HT1080 (cell line): Measurements from ENCODE around the gene ETFA. TPM values are rescaled to one million over a fixed set of nuclear protein-coding genes. Genes with fewer than 3 reads are reported as not detected.
A peak's percentile ranks its signal among the peaks of the same experiment; 100 is the strongest.

Source experiments
- DNase-seq: peaks from one replicate; pipeline ENCODE4 v3.0.0-alpha.2; 2015; ENCODE audit warnings: low read depth
- total RNA-seq: library from RNA; depleted of rRNA; stranded (reverse); fragments of >200 nt; shearing (Covaris generic); gene quantifications from 2 replicates; pipeline ENCODE4 v1.2.3, GENCODE V29; 2014

ETFA gene
- total RNA-seq, 1 experiment from 2014 or later = 130 TPM

DNA sequence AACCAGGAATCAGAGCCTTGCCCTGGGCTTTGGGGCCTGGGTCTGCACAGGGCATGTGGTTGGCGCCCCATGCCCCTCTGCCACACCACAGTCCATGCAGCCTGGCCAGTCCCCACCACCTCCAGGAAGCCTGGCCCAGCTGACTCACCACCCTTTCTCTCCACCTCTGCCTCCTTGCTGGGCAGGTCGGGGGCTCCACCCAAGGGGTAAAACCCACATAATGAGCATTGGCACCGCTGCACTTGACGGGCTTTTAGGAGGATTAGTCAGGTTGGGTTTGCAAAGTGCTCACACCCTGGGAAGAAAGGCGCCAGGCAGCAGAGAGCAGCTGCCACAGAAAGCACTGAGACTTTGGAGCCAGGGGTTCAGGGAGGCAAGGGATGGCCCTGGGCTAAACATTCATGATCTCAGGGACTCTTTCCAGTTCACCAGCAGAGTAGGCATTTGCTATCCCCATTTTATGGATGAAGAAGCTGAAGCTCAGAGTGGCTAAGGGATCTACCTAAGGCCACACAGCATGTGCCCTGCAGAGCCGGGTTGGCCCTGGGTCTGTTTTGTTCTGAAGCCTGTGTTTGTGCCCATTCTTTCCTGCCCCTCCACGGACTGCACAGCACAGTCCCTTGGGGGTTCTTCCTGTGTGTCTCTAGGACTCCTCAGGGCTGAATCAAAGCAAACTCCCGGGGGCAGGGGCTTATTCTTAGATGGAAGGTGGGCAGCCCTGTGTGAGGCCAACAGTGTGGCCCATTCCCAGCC is 113.4 kb downstream of the ETFA start:
- DNase-seq = peak; percentile 77

DNA sequence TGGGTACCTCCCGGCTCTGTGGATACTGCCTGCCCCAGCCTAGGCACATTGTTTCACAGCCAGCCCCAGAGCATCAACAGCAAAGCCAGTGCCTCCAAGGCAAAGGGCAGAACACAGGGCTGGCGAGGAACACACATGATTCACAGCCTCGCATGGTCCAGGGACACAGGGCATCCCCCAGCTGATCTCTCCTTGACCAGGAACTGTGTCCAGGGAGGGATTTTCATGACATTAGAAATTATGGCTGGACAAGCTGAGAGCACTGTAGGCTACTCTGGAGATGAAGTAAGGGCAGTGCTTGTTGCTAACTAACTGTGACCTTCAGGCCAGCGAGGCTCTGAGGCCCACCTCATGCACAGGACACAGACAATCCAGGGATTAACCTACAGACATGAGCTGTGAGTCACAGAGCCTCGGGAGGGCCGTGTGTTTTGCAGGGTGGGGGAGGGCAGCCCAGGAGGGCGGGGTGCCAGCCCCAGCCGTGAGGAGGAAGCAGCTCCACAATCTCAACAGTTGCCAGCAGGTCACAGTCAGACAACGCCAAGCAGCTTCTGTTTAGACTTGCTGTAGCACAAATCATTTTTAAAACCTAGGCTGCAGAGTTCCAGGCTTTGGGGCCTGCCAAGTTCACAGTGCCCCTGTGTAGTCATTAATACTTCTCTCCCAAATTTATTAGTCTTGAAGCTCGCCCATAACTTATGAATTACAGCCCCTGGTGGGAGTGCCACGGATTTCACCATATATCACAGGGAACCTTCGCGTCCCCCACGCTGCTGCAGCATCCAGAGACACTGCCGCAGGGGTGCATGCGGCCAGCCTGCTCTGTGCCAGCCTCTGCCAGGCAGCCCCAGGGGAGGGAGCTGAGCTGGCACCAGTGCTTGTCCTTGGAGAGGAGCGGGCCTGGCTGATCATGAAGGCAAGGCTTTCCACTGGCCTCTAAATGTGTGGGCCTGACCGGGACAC is 114.7 kb downstream of the ETFA start:
- peak; percentile 88 for DNase-seq

GRCh38 chr15:76195506-76196268 is 115.6 kb downstream of the ETFA start:
- DNase-seq = no peak

DNA sequence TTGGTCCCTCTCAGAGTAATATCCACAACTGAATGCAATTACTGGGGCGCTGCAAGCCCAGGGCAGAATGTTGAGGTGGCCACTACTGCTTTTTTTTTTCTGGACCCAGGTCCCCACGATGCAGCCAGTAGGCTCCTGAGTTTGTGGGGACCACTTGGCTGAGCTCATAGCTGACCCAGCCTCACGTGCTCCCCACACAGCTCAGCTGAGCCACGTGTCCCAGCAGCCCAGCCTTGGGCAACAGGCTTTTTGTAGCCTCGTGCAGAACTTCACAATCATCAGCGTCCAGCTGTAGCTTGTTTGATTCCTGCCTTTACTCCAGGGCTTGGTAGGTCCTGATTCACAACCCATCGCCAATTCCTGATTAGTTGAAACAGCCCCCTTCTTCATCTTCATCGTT is 117.3 kb downstream of the ETFA start:
- DNase-seq = no peak

DNA sequence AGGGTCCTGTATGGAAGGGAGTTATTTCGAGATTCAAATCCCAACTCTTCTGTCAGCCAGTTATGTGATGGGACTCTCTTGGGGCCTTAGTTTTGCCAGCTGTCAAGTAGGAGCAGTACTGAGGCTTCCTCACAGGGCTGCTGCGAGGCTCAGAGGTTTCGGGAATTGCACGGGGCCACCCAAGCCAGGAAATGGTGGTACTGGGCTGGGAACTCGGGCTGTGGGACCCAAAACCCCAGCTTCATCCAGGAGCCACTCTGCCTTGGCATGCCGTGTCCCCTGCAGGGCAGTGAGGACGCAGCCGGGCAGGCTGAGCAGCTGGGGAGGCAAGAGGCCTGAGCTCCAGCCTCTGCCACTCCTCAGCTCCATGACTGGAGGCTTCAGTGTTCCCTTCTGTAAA is 118.6 kb downstream of the ETFA start:
- DNase-seq = no peak

DNA sequence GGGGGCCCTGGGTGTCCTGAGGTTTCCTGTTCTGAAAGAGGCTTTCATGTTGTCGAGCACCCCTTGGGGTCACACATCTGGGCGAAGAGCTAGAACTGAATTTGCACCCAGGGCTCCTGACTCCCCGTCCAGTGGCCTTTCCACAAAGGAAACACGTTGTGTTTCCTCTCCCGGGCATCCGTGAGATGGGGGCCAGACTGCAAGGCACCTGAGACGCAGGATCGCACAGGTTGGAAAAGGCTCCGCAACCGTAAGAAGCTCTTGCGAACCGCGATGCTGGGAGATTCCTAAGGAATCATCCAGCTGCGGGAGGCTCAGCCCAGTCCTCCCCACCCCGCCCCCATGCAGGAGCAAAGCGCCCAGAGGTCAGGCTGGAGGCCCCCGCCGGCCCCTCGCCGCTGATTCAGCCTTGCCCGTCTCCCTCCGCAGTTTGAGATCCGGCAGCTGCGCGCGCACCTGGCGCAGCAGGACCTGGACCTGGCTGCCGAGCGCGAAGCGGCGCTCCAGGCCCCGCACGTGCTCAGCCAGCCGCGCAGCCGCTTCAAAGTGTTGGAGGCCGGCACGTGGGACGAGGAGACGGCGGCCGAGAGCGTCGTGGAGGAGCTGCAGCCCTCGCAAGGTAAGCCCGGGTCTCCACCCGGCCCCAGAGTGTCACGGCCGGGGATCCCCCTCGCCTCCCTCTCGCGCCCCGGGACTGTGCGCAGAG is 119.6 kb downstream of the ETFA start:
- no peak for DNase-seq

GRCh38 chr15:76190751-76191538 is 120.3 kb downstream of the ETFA start:
- peak; percentile 69 for DNase-seq

DNA sequence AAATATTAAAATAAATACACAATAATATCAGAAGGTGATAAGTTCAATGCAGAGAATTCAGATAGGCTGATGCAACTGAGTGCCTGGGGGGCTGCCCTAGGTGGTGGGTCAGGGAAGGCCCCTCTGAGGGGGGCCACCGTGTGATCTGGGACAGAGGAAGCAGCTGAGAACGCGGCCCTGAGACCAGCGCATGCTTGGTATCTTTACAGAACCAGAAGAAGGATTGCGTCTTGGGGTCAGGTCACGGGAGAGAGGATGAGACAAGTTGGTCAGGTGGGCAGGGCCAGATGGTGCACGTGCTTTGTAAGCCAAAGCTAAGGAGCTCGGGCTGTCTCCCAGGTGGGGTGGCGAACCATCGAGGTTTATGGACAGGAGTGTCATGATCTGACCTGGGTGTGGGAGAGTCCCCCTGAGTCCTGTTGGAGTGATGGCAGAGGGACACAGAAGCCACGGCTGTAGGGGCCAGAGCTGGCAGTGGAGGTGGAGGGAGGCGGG is 121.2 kb downstream of the ETFA start:
- no peak for DNase-seq

DNA sequence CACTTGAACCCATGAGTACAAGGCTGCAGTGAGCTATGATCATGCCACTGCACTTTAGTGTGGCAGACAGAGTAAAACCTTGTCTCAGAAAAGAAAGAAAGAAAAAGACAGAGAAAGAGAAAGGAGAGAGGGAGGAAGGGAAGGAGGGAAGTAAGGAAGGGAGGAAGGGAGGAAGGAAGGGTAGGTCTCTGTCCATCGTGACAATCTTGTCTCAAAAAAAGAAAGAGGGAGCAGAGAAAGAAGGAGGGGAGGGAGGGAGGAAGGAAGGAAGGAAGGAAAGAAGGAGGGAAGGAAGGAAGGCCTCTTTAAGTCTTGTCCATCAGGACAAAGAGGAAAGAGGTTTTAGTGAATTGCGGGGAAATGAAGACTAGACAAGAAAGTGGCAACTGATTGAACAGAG is 122.2 kb downstream of the ETFA start:
- no peak for DNase-seq

GRCh38 chr15:76187163-76187562 is 124.1 kb downstream of the ETFA start:
- no peak for DNase-seq

GRCh38 chr15:76185716-76186115 is 125.6 kb downstream of the ETFA start:
- peak; percentile 71 for DNase-seq

DNA sequence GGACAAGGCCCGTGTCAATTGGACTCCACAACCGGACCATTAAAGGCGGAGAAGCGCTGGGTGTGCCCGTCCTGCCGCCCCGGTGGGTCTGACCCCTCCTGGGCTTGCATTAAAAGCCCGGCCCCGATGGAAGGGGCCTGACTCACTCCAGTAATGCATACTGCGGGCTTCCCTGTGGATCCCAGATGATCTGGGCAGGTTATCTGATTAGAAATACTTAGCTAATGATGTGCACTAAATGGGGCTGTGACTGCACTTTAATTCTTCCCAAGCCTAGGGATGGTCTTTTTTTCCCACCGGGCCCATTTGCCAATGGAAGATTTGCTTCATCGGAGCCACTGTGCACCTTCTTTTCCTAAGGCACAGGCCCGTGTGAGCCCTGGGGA is 126.6 kb downstream of the ETFA start:
- DNase-seq = no peak

DNA sequence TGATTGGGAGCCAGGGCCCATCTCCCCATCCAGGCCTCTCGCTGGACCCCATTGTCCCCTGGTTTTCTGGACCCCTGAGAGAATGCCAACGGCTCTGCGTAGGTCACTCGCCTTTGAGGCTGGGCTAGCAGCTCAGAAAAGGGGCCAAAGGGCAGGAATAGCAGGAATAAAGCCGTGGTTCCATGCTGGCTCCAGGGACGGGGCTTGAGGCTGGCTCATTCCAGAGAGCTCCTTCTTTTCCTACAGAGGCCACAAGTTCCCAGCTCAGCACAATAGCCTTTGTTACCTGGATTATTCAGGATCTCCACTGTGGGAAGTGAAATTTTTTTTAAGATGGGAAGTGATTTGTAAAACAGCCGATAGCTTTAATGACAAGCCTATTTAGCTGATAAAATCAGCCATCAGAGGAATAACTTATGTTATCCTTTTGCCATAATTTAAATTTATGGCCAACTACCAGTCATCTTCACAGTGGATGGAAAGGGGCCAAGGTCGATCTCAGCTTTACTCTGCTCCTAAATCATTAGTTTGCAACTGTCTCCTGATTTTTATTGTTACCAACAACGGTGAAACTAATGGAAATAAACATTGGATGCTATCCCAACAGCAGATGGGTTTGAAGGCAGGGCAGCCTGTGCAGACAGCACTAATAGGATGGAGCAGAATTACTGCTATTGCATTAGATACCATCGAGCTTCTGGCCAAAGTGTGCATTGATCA is 127.2 kb downstream of the ETFA start:
- DNase-seq = no peak

DNA sequence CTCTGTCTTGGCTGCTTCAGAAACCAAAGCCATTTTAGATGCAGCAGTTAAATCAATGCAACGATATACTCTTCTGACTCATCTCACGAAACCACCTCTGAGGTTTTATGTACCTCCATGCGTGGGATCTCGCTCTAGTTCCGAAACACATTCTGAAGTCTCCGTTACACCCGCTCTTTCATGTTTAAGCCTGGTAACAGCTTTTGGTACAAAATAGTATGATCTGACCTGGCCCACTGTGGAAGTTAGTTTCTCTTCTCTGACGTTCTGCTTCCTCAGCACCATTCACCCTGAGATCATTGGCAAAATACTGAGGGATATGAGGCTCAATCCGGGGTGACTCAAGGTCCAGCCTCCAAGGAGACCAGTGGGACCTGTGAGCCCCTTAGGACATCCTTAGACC is 129.6 kb downstream of the ETFA start:
- no peak for DNase-seq

- DNase-seq = no peak
Observed at GRCh38 chr15:76180321-76180720, 130.9 kb downstream of the ETFA start.

- DNase-seq = no peak
Observed at GRCh38 chr15:76179023-76179422, 132.2 kb downstream of the ETFA start.

GRCh38 chr15:76178296-76179000 is 132.8 kb downstream of the ETFA start:
- DNase-seq = no peak

DNA sequence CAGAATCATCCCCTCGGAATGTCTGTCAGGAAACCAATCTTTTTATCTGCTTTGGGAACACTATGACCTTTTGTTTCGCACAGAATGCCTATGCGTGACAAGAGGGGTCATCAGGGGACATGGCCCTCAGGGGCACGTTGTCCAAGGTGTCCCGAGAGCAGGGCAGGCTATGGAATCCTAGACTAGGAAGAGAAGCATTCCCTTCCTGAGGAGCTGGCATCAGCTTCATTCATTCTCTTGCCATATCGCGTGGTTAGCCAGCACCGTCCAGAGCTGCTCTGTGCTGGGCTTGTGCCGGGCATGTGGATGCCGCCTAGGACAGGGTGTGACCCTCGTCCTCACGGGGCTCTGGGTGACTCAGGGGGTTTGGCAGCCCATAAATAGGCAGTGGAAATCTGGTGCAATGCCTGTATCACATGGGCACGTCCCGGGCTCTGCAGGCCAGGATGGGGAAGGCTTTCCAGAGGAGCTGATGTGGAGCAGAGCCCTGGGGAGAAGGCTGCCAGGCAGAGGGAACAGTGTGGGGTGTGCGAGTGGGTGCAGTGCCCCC is 133.7 kb downstream of the ETFA start:
- peak; percentile 65 for DNase-seq
